Aorta (tissue), 5 donors: ENCODE data around the gene NBEA. TPM values are rescaled to one million over a fixed set of nuclear protein-coding genes. Genes with fewer than 3 reads are reported as not detected.

Experiments used
- ATAC-seq: fragments of 200-7000 bp; cut with Tn5 transposase; one replicate; pipeline ENCODE4 v1.9.1; 2022; ENCODE audit warnings: moderate library complexity; ENCODE audit not compliant: low FRiP score
- DNase-seq, 2 donors: peaks; one replicate each; pipeline ENCODE4 v3.0.0-alpha.2; 2020
- H3K27ac ChIP-seq, 2 donors: one replicate each; pipeline ENCODE4 v1.5.1; 2013; ENCODE audit warnings: low read length in 2 of 2, mild to moderate bottlenecking in 2 of 2, moderate library complexity in 2 of 2, control low read depth in 1 of 2, inconsistent platforms in 1 of 2, low read depth in 1 of 2
- H3K27me3 ChIP-seq, 2 donors: one replicate each; pipeline ENCODE4 v1.6.1; 2013; ENCODE audit warnings: control low read depth in 1 of 2, low read length in 1 of 2, mild to moderate bottlenecking in 1 of 2, moderate library complexity in 1 of 2; ENCODE audit not compliant: insufficient read depth in 2 of 2, control insufficient read depth in 1 of 2
- H3K36me3 ChIP-seq, 2 donors: one replicate each; pipeline ENCODE4 v1.6.1; 2013; ENCODE audit warnings: control low read depth in 1 of 2, low read length in 1 of 2, mild to moderate bottlenecking in 1 of 2; ENCODE audit not compliant: insufficient read depth in 2 of 2, control insufficient read depth in 1 of 2
- H3K4me1 ChIP-seq, 2 donors: one replicate each; pipeline ENCODE4 v1.6.1; 2013; ENCODE audit warnings: low read length in 2 of 2, control low read depth in 1 of 2, mild to moderate bottlenecking in 1 of 2, moderate library complexity in 1 of 2; ENCODE audit not compliant: insufficient read depth in 2 of 2, control insufficient read depth in 1 of 2
- H3K4me3 ChIP-seq, 2 donors: one replicate each; pipeline ENCODE4 v1.5.1; 2013; ENCODE audit warnings: low read length in 2 of 2, control low read depth in 1 of 2, mild to moderate bottlenecking in 1 of 2
- H3K9me3 ChIP-seq: one replicate; pipeline ENCODE4 v1.6.1; 2013; ENCODE audit warnings: mild to moderate bottlenecking, low read length; ENCODE audit not compliant: control insufficient read depth
- WGBS, 2 donors: extraction: QIAGEN DNeasy Blood & Tissue Kit; methylation state at CpG; one replicate each; pipeline ENCODE4 v1.1.7; 2013; 5-methylcytosine and 5-hydroxymethylcytosine counted together
- intact Hi-C, 2 donors: fragments of 100-400 bp; cut with DNase I; formaldehyde crosslinking; loops; one replicate each; pipeline versions ENCODE4 v1.14.2 to v1.15.0; 2022
- polyA plus RNA-seq, 2 donors: library from polyadenylated mRNA; stranded (reverse); fragments of 200-250 nt; gene quantifications; one replicate each; pipeline ENCODE4 v1.2.3, GENCODE V29; 2013
- total RNA-seq, 2 donors: library from RNA; stranded (reverse); fragmentation: NEBNext Ultra II Directional; extraction: Animal tissue kit (Norgen Biotek cat#: 25700); gene quantifications; one replicate each; pipeline ENCODE4 v1.2.1, GENCODE V29; 2021
- donor health status: healthy with polysubstance abuse.
- donor health status: Bipolar disorder and iron deficiency.
- donor health status: DM: no; HTN: no; CAD: no.
- donor health status: DM: no; HTN: no; CAD: no.
- donor health status: DM: yes; HTN: yes; CAD: no.

The NBEA gene
- total and polyA plus RNA-seq, 4 donors, result 1.9 to 14.7 (median 8.8) TPM

DNA sequence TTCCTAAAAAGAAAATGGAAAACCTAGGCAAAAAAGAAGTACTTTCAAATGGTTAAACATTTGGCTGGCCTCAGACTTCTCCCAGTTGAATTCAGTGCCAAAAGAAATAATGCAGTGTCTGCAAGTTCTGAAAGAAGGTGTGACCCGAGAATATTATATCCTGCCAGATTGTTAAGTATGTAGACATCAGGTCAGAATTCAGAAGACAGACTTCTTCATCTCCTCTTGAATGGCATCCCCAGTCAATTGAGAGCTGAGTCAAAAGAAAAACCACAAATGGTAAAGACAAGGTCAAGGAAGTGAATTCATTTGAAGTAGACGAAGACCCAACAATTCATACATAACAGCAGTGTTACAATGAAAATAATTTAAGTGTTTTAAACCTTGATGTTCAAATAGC, 194.5 kb downstream of the NBEA start:
- Histone ChIP-seq H3K36me3 (no peaks in the 10 kb centered on the region), H3K9me3 (no peaks in the 10 kb centered on the region), H3K27me3 (no peaks in the 10 kb centered on the region), H3K4me3 (no peak overlapping the region), H3K4me1 (no peaks in the 10 kb centered on the region), H3K27ac (no peak overlapping the region)
- ATAC-seq, result no peak
- intact Hi-C loops, result no loop called here
- 35 to 46% methylated on average over 2 of the region's 2 CpGs for WGBS, 2 donors
- no peak for DNase-seq

DNA sequence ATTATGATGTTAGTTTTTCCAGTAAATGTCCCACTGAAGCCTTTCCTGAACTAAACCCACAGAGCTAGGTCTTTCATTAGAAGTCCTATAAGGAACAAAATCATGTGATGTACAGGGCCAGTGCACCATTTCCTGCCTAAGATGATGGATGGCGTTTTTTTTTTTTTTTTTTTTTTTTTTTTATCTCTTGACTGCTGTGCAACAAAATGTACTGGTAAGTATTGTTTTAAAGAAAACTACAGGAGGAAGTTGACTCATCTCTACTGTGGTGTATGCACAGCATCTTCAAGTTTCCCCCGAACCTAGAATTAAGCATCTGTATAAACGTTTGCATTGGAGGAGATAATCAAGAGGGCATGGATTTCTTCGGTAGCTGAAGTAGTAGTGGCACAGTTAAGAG, 197.5 kb downstream of the NBEA start:
- Histone ChIP-seq H3K9me3 (no peaks in the 10 kb centered on the region), H3K36me3 (peaks cover 0 to 2% of the 10 kb centered on the region in 2 donors), H3K4me1 (peaks cover 0 to 3% of the 10 kb centered on the region in 2 donors), H3K27ac (no peak overlapping the region), H3K27me3 (no peaks in the 10 kb centered on the region), H3K4me3 (no peak overlapping the region)
- 78 to 81% methylated on average over 4 of the region's 4 CpGs for WGBS, 2 donors
- intact Hi-C loops, result no loop called here
- DNase-seq, result no peak
- ATAC-seq, result no peak

DNA sequence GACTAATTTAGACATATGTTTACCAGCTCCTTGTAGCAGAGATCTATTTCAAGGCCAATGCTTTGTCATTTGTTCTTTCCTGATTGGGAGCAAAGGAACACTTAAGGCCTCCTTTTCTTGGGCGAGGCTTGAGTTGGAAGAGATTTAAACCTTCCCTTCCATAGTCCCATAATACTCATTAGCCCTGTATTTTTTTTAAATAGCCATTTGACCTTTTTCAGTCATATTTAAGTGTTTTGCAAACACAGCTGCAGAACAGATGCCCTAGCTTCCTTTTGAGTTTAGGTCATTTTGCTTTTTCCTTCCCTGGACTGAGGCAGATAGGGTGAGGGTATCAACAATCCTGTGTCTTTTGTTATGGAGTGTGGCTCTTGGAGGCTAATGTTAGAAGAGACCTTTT, 198.3 kb downstream of the NBEA start:
- Histone ChIP-seq H3K9me3 (no peaks in the 10 kb centered on the region), H3K4me1 (peaks cover 0 to 3% of the 10 kb centered on the region in 2 donors), H3K36me3 (peaks cover 0 to 2% of the 10 kb centered on the region in 2 donors), H3K4me3 (no peak overlapping the region), H3K27ac (no peak overlapping the region), H3K27me3 (no peaks in the 10 kb centered on the region)
- intact Hi-C loops, result no loop called here
- ATAC-seq, result no peak
- no peak for DNase-seq
- WGBS, 2 donors, result 89 to 96% methylated on average over 1 of the region's 1 CpG

DNA sequence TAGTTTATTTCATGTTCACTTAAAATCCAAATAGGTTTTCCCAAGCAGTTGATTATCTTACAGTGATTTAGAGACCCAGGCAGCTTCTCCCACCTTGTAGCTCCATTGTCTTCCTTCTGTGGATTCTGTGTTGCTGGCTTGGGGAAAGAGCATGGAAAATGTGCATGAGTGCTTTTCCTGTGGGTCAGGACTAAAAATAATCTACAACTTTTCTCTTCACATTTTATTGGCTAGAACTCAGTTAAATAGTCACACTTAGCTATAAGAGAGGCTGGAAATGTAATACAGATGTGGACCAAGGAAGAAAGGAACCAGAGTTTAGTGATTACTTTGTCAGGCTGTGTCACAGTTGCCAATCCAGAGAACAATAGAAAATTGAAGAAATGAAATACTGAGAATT, 198.8 kb downstream of the NBEA start:
- intact Hi-C loops, result no loop called here
- Histone ChIP-seq H3K27me3 (no peaks in the 10 kb centered on the region), H3K36me3 (peaks cover 0 to 2% of the 10 kb centered on the region in 2 donors), H3K4me1 (peaks cover 0 to 3% of the 10 kb centered on the region in 2 donors), H3K27ac (no peak overlapping the region), H3K4me3 (no peak overlapping the region), H3K9me3 (no peaks in the 10 kb centered on the region)
- ATAC-seq, result no peak
- DNase-seq, result no peak

DNA sequence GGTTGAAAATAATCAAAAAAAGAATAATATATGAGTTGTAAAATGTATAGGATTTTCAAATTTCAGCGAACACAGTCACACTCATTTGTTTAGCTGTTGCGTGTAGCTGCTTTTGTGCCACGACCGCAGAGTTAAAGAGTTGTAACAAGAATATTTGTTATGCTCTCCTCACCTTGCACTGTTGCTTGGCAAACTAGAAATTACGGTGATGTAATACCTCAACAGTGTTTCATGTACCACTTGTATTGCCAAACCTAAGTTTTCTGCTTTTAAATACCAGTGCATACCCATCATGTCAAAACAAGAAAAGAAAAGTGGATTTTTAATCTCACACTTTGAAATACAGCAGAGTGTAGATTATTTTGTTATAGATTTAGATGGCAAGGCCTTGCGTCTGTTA, 201.1 kb downstream of the NBEA start:
- intact Hi-C loops, result no loop called here
- Histone ChIP-seq H3K27me3 (no peaks in the 10 kb centered on the region), H3K36me3 (peaks cover 0 to 2% of the 10 kb centered on the region in 2 donors), H3K4me3 (no peak overlapping the region), H3K27ac (no peak overlapping the region), H3K9me3 (no peaks in the 10 kb centered on the region), H3K4me1 (peaks cover 0 to 3% of the 10 kb centered on the region in 2 donors)
- no peak for ATAC-seq
- WGBS, 2 donors, result 93 to 97% methylated on average over 6 of the region's 6 CpGs
- no peak for DNase-seq

DNA sequence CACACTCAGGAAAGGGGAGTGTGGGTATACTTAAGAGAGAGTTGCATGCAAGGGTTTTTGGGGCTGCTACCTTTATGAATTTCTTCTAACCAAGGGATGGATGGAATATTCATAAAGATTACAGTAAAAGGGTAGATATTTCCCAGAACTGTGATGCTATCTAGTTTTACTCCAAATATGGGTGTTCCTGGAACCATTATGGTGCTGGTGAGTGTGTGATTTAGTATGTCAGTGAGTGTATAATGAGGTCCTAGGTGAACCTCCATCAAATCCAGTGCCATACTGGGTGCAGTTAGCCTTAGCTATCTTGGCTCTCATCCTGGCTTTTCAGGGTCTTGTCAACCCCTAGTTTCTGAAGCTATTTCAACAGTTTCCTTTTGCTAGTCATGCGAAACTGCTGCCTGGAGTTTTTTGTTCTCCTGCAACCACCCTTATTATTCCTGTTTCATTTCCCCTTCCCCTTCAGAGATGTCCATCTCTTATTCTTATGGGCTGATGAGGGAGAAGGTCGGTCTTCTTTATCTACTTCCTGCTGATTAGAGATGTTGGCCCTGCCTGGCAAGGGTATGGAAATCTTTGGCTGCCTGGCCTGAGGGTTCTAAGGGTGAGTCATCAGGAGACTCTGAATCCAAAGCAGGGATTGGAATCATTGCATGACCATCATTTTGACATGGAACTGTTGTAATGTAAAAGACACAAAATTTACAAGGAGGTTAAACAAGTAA, 202.3 kb downstream of the NBEA start:
- intact Hi-C loops, result no loop called here
- no peak for ATAC-seq
- DNase-seq, result no peak
- 46 to 52% methylated on average over 2 of the region's 2 CpGs for WGBS, 2 donors
- Histone ChIP-seq H3K4me3 (no peak overlapping the region), H3K9me3 (no peaks in the 10 kb centered on the region), H3K4me1 (peaks cover 0 to 3% of the 10 kb centered on the region in 2 donors), H3K27me3 (no peaks in the 10 kb centered on the region), H3K27ac (no peak overlapping the region), H3K36me3 (peaks cover 0 to 2% of the 10 kb centered on the region in 2 donors)

DNA sequence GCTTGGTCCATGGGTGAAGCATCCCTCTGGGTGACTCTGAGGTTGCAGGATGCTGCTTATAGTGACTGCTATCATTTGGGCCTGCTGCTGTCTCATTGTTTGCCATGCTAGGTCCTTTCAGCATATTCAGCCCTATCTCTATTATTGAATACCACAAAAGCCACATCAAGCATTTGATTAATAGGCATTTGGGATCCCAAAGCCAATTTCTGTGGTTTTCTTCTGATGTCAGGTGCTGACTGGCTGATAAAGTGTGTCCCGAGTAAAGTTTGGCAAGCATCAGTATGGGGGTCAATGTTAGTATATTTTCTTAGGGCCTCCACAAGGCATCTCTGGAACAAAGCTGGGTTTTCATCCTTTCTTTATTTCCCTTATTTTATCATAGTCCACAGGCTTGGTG, 204.6 kb downstream of the NBEA start:
- ATAC-seq, result peak; percentile 41
- intact Hi-C loops, result no loop called here
- WGBS, 2 donors, result 50 to 60% methylated on average over 1 of the region's 1 CpG

DNA sequence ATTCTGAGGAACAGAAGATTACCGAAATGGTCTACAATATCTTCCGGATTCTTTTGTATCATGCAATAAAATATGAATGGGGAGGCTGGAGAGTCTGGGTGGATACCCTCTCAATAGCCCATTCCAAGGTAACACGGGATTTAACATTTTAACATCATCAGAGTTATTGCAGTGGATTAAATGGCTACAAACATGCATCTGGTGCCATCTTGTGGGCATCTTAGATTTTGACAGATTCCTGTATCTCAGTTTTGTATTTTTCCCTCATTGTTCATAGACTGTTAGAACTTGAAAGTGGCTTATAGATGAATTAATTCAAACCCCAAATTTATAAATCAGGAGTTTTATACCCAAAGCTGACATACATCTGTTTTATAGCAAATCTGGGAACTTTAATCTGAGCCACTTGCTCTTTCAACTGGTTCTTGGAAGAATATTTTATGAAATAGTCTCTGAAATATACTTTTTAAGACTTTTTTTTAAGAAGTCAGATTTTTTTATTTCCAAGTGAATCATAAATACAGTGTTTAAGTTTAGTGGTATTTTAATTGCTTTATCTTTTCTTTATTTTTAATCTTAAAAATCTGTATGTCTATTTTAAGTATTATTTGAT, 215.2 kb downstream of the NBEA start:
- H3K4me3 ChIP-seq, result no peak overlapping the region
- peaks cover 0 to 2% of the 10 kb centered on the region in 2 donors for H3K36me3 ChIP-seq
- 24 to 32% methylated on average over 3 of the region's 3 CpGs for WGBS, 2 donors
- DNase-seq (no peak), ATAC-seq (peak; percentile 78)
- no peaks in the 10 kb centered on the region for H3K9me3 ChIP-seq
- intact Hi-C loops, result loop anchor here (2.0 to 5.0 kb wide), 2 partner anchors 955 to 1226 kb away; no protein-coding TSS in a partner anchor
- H3K4me1 ChIP-seq, result no peaks in the 10 kb centered on the region
- no peaks in the 10 kb centered on the region for H3K27me3 ChIP-seq
- no peak overlapping the region for H3K27ac ChIP-seq

More for the DNA sequence above, 204.6 kb downstream of the NBEA start:
- H3K27ac ChIP-seq, result no peak overlapping the region
- no peak for DNase-seq
- H3K9me3 ChIP-seq, result no peaks in the 10 kb centered on the region
- no peak overlapping the region for H3K4me3 ChIP-seq
- H3K36me3 ChIP-seq, result peaks cover 0 to 2% of the 10 kb centered on the region in 2 donors
- H3K27me3 ChIP-seq, result no peaks in the 10 kb centered on the region
- H3K4me1 ChIP-seq, result peaks cover 0 to 3% of the 10 kb centered on the region in 2 donors

DNA sequence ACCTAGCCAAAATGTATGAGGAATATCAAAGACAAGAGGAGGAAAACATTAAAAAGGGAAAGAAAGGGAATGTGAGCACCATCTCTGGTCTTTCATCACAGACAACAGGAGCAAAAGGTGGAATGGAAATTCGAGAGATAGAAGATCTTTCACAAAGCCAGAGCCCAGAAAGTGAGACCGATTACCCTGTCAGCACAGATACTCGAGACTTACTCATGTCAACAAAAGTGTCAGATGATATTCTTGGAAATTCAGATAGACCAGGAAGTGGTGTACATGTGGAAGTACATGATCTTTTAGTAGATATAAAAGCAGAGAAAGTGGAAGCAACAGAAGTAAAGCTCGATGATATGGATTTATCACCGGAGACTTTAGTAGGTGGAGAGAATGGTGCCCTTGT, 217.0 kb downstream of the NBEA start:
- peaks cover 0 to 2% of the 10 kb centered on the region in 2 donors for H3K36me3 ChIP-seq
- ATAC-seq (no peak), DNase-seq (no peak)
- 84 to 87% methylated on average over 5 of the region's 5 CpGs for WGBS, 2 donors
- no peaks in the 10 kb centered on the region for H3K4me1 ChIP-seq
- H3K9me3 ChIP-seq, result no peaks in the 10 kb centered on the region
- H3K4me3 ChIP-seq, result no peak overlapping the region
- no peak overlapping the region for H3K27ac ChIP-seq
- H3K27me3 ChIP-seq, result no peaks in the 10 kb centered on the region
- intact Hi-C loops, result loop anchor here in 1 of 2 donors (5.0 kb wide), 1 partner anchor 957 kb away; no protein-coding TSS in a partner anchor
